PC-9 (cell line): ENCODE measurements around the gene STK38L. TPM values are rescaled to one million over a fixed set of nuclear protein-coding genes. Genes with fewer than 3 reads are reported as not detected.

Experiments used
- BruUV-seq: library from RNA; stranded (reverse); fragments of 400-500 nt; replicated peaks from 2 replicates; lab custom pipeline; 2021; lab: Mats Ljungman, UMichigan
- CTCF ChIA-PET: fragments of 300-600 bp; sonication (Branson Sonifier 250); formaldehyde crosslinking; loops from one replicate; lab custom pipeline; 2022; ENCODE audit warnings: antibody characterized with exemption; lab: Charles Lee
- POLR2A ChIA-PET: fragments of 300-600 bp; sonication (Branson Sonifier 250); formaldehyde crosslinking; loops from one replicate; lab custom pipeline; 2022; ENCODE audit warnings: antibody characterized with exemption; ENCODE audit not compliant: unreplicated experiment; lab: Charles Lee
- DNase-seq, 2 experiments: peaks; one replicate each; pipeline versions ENCODE4 v3.0.0 to v3.0.0-alpha.2; 2015 to 2022; ENCODE audit warnings: mixed read lengths in 1 of 2
- H2AFZ ChIP-seq: fragments of 200-600 bp; sonication (generic); 2 replicates; pipeline ENCODE4 v1.8.1; 2017; ENCODE audit warnings: antibody characterized with exemption
- H3F3A ChIP-seq: fragments of 200-600 bp; sonication (generic); 2 replicates; pipeline ENCODE4 v1.8.1; 2017; ENCODE audit warnings: antibody characterized with exemption, mild to moderate bottlenecking, low read depth; ENCODE audit not compliant: insufficient read depth
- H3K27ac ChIP-seq: fragments of 200-600 bp; sonication (generic); 2 replicates; pipeline ENCODE4 v1.6.1; 2016; ENCODE audit warnings: mixed run types
- H3K27me3 ChIP-seq: fragments of 200-600 bp; sonication (generic); 2 replicates; pipeline ENCODE4 v1.6.1; 2016; ENCODE audit warnings: low read depth, mixed run types; ENCODE audit not compliant: insufficient read depth
- H3K36me3 ChIP-seq: fragments of 200-600 bp; sonication (generic); 2 replicates; pipeline ENCODE4 v1.6.1; 2016; ENCODE audit warnings: low read depth, mixed run types
- H3K4me1 ChIP-seq: fragments of 200-600 bp; sonication (generic); replicated peaks from 2 replicates; pipeline ENCODE4 v1.6.1; 2016; ENCODE audit warnings: mixed run types; ENCODE audit not compliant: insufficient read depth
- H3K4me2 ChIP-seq: fragments of 200-600 bp; sonication (generic); 2 replicates; pipeline ENCODE4 v1.6.1; 2017; ENCODE audit warnings: mixed run types
- H3K4me3 ChIP-seq: fragments of 200-600 bp; sonication (generic); 2 replicates; pipeline ENCODE4 v1.6.1; 2016; ENCODE audit warnings: mixed run types
- H3K79me2 ChIP-seq: fragments of 200-600 bp; sonication (generic); 2 replicates; pipeline ENCODE4 v1.6.1; 2017; ENCODE audit warnings: low read depth, mixed run types
- H3K9me2 ChIP-seq: fragments of 200-600 bp; sonication (generic); 2 replicates; pipeline ENCODE4 v1.8.1; 2017; ENCODE audit warnings: mild to moderate bottlenecking; ENCODE audit not compliant: insufficient read depth
- H3K9me3 ChIP-seq: fragments of 200-600 bp; sonication (generic); 2 replicates; pipeline ENCODE4 v1.8.1; 2016; ENCODE audit warnings: low read depth; ENCODE audit not compliant: insufficient read depth
- H4K20me1 ChIP-seq: fragments of 200-600 bp; sonication (generic); 2 replicates; pipeline ENCODE4 v1.8.1; 2017; ENCODE audit not compliant: insufficient read depth
- EZH2 ChIP-seq: fragments of 200-600 bp; sonication (generic); IDR thresholded peaks from 2 replicates; pipeline ENCODE4 v1.8.0; 2017; ENCODE audit warnings: antibody characterized with exemption, low read depth
- intact Hi-C: fragments of 100-400 bp; cut with micrococcal nuclease; formaldehyde crosslinking; loops from one replicate; pipeline ENCODE4 v1.10.0; 2022; ENCODE audit not compliant: unreplicated experiment
- total RNA-seq: library from RNA; stranded (reverse); gene quantifications from 2 replicates; pipeline ENCODE4 v1.2.3, GENCODE V29; 2021
- TF ChIP-seq, protein P1 (sequence below): fragments of 200-600 bp; sonication (generic); conservative IDR thresholded peaks from 2 replicates; pipeline ENCODE4 v1.6.1; 2017; ENCODE audit warnings: mixed run types, antibody characterized with exemption, mild to moderate bottlenecking, moderate library complexity

STK38L gene
- total RNA-seq, 1 experiment from 2014 or later, result 34.7 TPM

DNA sequence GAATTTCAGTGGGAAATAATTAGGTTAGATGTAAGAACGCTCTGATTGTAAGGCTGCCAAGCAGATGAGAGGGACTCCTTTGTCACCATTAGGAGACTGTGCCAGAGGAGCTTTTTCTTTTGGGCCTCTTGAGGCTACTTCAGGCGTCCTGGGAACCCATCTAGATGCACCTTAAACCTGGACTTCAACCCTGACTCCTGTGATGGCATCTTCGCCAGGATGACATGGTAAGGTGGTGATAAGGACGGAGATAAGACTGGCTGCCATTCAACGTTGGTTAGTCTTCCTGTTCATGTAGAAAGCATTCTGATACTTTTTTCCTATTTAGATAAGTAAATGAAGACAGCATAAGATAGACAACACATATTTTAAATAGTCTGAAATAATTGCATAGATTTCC lies 36.3 kb downstream of the STK38L start:
- Histone ChIP-seq H3K36me3 (peaks cover 3% of the 10 kb centered on the region; the same call in 1 of the 2 replicates), H3K4me2 (no peak overlapping the region), H4K20me1 (0 out of 2 replicates have a peak, but pooled peaks cover 4% of the 10 kb centered on the region), H3K4me1 (no peaks in the 10 kb centered on the region), H3F3A (no peaks in the 10 kb centered on the region), H3K9me2 (no peaks in the 10 kb centered on the region), H3K79me2 (0 out of 2 replicates have a peak, but pooled peaks cover 11% of the 10 kb centered on the region), H3K27ac (no peak overlapping the region), H3K27me3 (no peaks in the 10 kb centered on the region), H2AFZ (no peak overlapping the region), H3K4me3 (no peak overlapping the region), H3K9me3 (no peaks in the 10 kb centered on the region)
- TF ChIP-seq EZH2, result no peak
- TF ChIP-seq, protein P1, sequence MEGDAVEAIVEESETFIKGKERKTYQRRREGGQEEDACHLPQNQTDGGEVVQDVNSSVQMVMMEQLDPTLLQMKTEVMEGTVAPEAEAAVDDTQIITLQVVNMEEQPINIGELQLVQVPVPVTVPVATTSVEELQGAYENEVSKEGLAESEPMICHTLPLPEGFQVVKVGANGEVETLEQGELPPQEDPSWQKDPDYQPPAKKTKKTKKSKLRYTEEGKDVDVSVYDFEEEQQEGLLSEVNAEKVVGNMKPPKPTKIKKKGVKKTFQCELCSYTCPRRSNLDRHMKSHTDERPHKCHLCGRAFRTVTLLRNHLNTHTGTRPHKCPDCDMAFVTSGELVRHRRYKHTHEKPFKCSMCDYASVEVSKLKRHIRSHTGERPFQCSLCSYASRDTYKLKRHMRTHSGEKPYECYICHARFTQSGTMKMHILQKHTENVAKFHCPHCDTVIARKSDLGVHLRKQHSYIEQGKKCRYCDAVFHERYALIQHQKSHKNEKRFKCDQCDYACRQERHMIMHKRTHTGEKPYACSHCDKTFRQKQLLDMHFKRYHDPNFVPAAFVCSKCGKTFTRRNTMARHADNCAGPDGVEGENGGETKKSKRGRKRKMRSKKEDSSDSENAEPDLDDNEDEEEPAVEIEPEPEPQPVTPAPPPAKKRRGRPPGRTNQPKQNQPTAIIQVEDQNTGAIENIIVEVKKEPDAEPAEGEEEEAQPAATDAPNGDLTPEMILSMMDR, result no peak
- DNase-seq, result no peak
- ChIA-PET CTCF (no interaction called here), POLR2A (no interaction called here)
- intact Hi-C loops, result no loop called here
- no TSS peak for BruUV-seq

DNA sequence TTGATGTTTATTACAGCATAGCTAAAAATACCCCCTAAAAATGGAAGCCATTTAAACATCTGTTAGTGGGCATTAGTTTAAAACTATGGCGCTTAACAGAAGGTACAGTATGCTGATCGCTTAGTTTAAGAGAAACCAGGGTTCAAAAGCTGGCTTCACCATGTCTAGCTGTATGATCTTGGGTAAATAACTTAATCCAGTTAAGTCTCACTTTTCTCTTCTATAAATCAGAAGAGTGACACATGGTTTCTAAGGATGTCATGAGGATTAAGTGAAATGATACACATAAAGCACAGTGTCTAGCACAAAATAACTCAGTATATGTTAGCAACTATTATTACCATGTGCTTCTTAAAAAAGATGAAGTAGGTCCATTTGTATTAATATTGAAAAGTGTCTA lies 38.7 kb downstream of the STK38L start:
- Histone ChIP-seq H3K9me2 (no peaks in the 10 kb centered on the region), H2AFZ (no peak overlapping the region), H3K4me2 (no peak overlapping the region), H3K9me3 (no peaks in the 10 kb centered on the region), H3K4me3 (no peak overlapping the region), H3K4me1 (no peaks in the 10 kb centered on the region), H4K20me1 (no peaks in the 10 kb centered on the region), H3K27ac (no peak overlapping the region), H3K79me2 (no peaks in the 10 kb centered on the region), H3K36me3 (no peaks in the 10 kb centered on the region), H3F3A (no peaks in the 10 kb centered on the region), H3K27me3 (no peaks in the 10 kb centered on the region)
- BruUV-seq, result no TSS peak
- no peak for DNase-seq
- intact Hi-C loops, result no loop called here
- CTCF ChIA-PET, result no interaction called here
- TF ChIP-seq, protein P1, result no peak
- TF ChIP-seq EZH2, result no peak
- POLR2A ChIA-PET, result no interaction called here

DNA sequence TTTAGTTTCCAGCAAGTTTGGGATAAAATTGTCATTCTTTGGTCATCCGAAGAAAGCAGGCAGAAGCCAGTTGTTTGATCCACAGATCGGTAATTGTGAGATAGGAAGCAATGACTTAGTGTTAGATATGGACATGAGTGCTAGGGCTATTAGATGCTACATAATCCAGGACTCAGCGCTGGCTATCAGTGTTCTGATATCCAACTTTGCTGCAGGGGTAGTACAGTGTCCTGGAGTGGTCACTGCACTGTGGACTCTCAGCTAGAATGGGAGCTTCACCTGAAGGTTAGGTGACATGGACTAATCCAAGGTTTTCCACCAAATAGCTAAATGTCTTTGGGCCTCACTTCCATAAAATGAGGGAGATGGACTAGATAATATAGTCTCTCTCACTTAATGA lies 39.9 kb downstream of the STK38L start:
- no peak for DNase-seq
- TF ChIP-seq, protein P1, result no peak
- TF ChIP-seq EZH2, result no peak
- no peak overlapping the region for H3K27ac ChIP-seq
- POLR2A ChIA-PET, result interaction anchor here (0.6 kb wide), 1 partner anchor 84 kb away, joined by 3 read pairs; no protein-coding TSS in a partner anchor
- no peaks in the 10 kb centered on the region for H4K20me1 ChIP-seq
- H3K9me2 ChIP-seq, result no peaks in the 10 kb centered on the region
- intact Hi-C loops, result no loop called here
- no peaks in the 10 kb centered on the region for H3K4me1 ChIP-seq
- no TSS peak for BruUV-seq
- no peaks in the 10 kb centered on the region for H3K79me2 ChIP-seq
- no peak overlapping the region for H3K4me2 ChIP-seq
- H3F3A ChIP-seq, result no peaks in the 10 kb centered on the region
- no peak overlapping the region for H2AFZ ChIP-seq
- H3K36me3 ChIP-seq, result no peaks in the 10 kb centered on the region
- no peaks in the 10 kb centered on the region for H3K9me3 ChIP-seq
- H3K4me3 ChIP-seq, result no peak overlapping the region
- H3K27me3 ChIP-seq, result no peaks in the 10 kb centered on the region
- CTCF ChIA-PET, result interaction anchor here (0.6 kb wide), 1 partner anchor 22 kb away, joined by 3 read pairs; no protein-coding TSS in a partner anchor
